Caki2 (cell line): ENCODE data around the gene GH2. TPM values are rescaled to one million over a fixed set of nuclear protein-coding genes. Genes with fewer than 3 reads are reported as not detected.
"Not testable (repeated sequence)": the region's sequence is repeated elsewhere in the genome, so short reads cannot be mapped to it uniquely, and the experiment has no call there.

ENCODE experiments used
- DNase-seq: peaks from one replicate; pipeline ENCODE4 v3.0.0-alpha.2; 2015; ENCODE audit warnings: low read depth
- in situ Hi-C: cut with HindIII; loops from 2 replicates; pipeline ENCODE4 v1.10.0; 2016; ENCODE audit warnings: low sequenced_read_pairs, low pct_unique_long_range_greater_than_20kb, mixed read lengths
- total RNA-seq: library from RNA; depleted of rRNA; stranded (reverse); fragments of >200 nt; shearing (Covaris generic); gene quantifications from 2 replicates; pipeline ENCODE4 v1.2.3, GENCODE V29; 2014; ENCODE audit warnings: low replicate concordance

Gene GH2
- total RNA-seq, 1 experiment from 2014 or later, result not detected

GRCh38 chr17:63848834-63849689 lies 32.7 kb downstream of the GH2 start:
- in situ Hi-C loops, result no loop called here
- peak; percentile 91 for DNase-seq

- DNase-seq, result no peak
- in situ Hi-C loops, result no loop called here
Observed at GRCh38 chr17:63847525-63848249, 34.1 kb downstream of the GH2 start.

DNA sequence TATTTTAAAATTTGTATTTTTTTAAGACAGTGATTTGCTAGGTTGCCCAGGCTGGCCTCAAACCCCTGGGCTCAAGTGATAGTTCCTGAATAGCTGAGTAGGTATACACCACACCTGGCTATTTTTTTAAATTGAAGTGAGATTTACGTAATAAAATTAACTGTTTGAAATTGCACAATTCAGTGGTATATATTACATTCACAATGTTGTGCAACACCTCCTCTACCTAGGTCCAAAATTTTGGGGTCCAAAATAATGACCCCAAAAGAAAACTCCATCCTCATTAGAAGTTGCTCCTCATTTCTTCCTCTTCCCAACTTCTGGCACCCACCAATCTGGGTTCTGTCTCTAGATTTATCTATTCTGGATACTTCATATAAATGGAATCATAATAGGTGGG lies 36.2 kb downstream of the GH2 start:
- no peak for DNase-seq
- in situ Hi-C loops, result no loop called here

- in situ Hi-C loops, result no loop called here
Observed at GRCh38 chr17:63843910-63844677, 37.6 kb downstream of the GH2 start.

GRCh38 chr17:63843387-63843888 lies 38.3 kb downstream of the GH2 start:
- in situ Hi-C loops, result not testable (repeated sequence)
- DNase-seq, result peak; percentile 56

More at GRCh38 chr17:63843910-63844677, 37.6 kb downstream of the GH2 start:
- no peak for DNase-seq

DNA sequence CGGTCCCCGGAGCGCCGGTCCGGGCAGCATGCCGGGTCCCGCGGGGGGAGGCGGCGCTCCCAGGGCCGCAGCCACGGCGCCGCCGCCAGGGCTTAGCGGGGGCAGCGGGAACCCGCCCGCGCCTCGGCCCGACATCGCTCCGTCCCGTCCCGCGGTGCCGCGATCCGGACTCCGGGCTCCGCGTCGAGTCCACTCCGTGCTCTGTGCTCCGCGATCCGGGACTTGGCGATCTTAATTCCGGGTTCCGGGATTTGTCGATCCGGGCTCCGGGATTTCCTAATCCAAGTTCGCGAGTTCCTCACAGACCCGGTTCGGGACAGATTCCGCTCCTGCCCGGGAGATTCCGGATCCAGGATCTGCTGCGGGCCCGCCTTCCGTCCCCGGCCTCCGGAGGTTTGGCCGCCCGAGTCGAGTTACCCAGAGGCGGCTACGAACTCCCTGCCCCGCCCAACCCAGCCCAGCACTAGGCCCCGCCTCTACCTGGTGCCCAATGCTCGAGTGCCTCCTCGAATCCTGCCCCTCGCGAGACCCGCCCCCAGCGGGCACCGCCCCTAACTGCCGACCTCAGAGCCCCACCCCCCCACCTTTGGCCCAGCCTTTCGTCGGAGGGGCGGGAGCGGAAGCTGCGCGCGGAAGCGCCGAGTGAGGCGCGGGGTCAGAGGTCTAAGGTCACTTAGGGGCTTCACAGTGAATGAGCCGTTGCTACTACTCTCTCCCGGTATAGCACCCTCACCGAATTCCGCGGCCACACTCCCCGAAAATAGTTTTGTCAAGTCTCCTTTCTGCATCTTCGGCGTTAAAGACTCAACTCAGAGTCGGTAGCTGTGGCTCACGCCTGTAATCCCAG lies 39.0 kb downstream of the GH2 start, which contains the start of gene SMARCD2:
Gene SMARCD2, minus strand, starts transcription at position 146 of the 847 bp plus-strand sequence. Its CDS starts 11 bp downstream, at position 135.
- DNase-seq, result peak; percentile 97
- in situ Hi-C loops, result no loop called here

- in situ Hi-C loops, result no loop called here
- DNase-seq, result no peak
Observed at GRCh38 chr17:63842173-63842539, 39.6 kb downstream of the GH2 start.

DNA sequence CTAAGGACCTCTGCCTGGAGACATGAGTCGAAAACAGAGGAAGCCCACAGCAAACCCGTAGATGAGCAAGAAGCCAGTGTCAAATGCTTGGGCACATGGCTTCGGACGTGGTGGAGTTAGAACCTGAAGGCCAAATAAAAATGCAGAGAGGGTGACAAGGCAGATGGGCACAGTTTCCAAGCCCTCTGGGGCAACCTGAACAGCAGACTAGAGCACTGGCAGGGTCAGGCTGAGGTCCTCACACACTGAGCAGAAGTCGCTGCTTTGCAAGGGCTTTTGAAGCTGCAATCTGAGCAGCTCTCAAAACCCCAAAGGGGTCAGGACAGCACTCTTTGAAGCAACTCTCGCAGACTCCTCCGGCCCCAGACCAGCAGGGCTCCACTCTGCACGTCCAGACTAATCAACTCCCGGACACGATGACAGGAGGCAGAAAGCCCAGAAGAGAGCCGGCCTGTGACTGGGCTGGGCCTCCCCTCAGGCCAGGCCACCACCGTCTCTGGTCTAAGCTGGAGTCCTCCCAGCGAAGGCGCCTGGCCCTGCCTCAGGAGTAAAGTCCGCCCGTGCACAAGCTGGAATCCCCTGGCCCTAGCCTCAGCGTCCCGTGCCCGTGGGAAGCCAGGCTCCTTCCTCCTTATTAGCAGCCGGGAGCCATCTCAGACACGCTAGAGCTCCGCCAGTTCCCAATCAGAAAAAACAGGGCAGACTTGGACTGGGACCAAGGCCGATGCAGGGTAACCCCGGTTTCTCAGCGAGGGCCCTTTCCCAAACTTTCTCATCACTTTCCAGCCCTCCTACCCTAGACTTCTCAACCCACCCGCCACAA lies 40.2 kb downstream of the GH2 start:
- in situ Hi-C loops, result no loop called here
- peak; percentile 37 for DNase-seq

- DNase-seq, result no peak
- in situ Hi-C loops, result no loop called here
Observed at GRCh38 chr17:63840591-63841349, 41.0 kb downstream of the GH2 start.

DNA sequence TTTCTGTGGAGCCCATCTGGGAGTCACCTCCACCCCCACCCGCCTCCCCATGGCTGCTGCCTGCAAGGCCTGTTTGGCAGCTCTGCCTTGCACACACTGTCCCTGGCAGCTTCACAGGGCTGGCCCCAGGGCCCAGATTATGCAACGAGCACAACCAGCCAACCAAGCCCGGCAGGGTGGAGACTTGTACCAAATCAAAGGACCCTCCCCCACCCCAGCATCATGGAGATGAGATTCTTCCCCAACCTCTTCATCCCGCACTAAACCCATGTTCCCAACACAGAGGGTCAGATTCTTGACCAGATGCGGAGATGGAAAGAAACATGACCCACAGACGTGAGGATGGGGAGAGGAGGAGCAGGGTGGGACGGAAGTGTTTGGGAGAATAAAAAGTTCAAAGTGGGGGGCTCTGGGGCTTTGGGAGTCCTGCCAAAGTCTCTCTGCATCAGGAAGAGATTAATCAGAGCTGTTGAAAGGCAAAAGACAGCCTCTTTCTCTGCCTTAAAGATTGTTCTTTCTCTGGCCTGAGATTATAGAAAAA lies 43.0 kb downstream of the GH2 start:
- in situ Hi-C loops, result no loop called here
- DNase-seq, result no peak

GRCh38 chr17:63837962-63838600 lies 43.7 kb downstream of the GH2 start:
- in situ Hi-C loops, result no loop called here
- DNase-seq, result no peak

GRCh38 chr17:63837480-63837879 lies 44.3 kb downstream of the GH2 start:
- no peak for DNase-seq
- in situ Hi-C loops, result no loop called here

GRCh38 chr17:63836811-63837210 lies 44.9 kb downstream of the GH2 start:
- in situ Hi-C loops, result no loop called here
- DNase-seq, result no peak

GRCh38 chr17:63835167-63835720 lies 46.5 kb downstream of the GH2 start:
- DNase-seq, result no peak
- in situ Hi-C loops, result no loop called here

- peak; percentile 80 for DNase-seq
- in situ Hi-C loops, result no loop called here
Observed at GRCh38 chr17:63834431-63835166, 47.1 kb downstream of the GH2 start.
